HEK293 (cell line): Measurements from ENCODE around the gene DUSP22.

Source experiments
- CTCF ChIA-PET: fragments of 350-600 bp; formaldehyde crosslinking; extraction: SDS; loops from one replicate; lab custom pipeline; 2021; ENCODE audit warnings: antibody characterized with exemption; lab: Yijun Ruan, JAX
- POLR2A ChIA-PET: fragments of 300-600 bp; formaldehyde crosslinking; extraction: SDS; loops from one replicate; lab custom pipeline; 2020; ENCODE audit warnings: antibody characterized with exemption, inconsistent platforms; lab: Yijun Ruan, JAX
- H3K27ac ChIP-seq: fragments of 200-500 bp; sonication (Bioruptor generic); 2 replicates; pipeline ENCODE4 v1.5.1; 2014; ENCODE audit warnings: low read depth, low read length, control low read depth, inconsistent platforms; ENCODE audit errors: extremely low read depth
- H3K36me3 ChIP-seq, 2 experiments: fragments of 200-500 bp in 1 of 2; sonication (Bioruptor generic) in 1 of 2; 1 replicate in 1 of 2; 2 replicates in 1 of 2; pipeline ENCODE4 v1.5.1; 2014 to 2017; ENCODE audit warnings: inconsistent platforms in 2 of 2, low read length in 2 of 2; ENCODE audit not compliant: control insufficient read depth in 2 of 2, insufficient read depth in 1 of 2
- H3K4me1 ChIP-seq: fragments of 200-500 bp; sonication (Bioruptor generic); 2 replicates; pipeline ENCODE4 v1.5.1; 2014; ENCODE audit warnings: mild to moderate bottlenecking, low read length, inconsistent platforms; ENCODE audit not compliant: control insufficient read depth, insufficient read depth
- H3K4me3 ChIP-seq: 2 replicates; pipeline ENCODE4 v1.5.1; 2011; ENCODE audit warnings: low read depth, mild to moderate bottlenecking, control low read depth, low read length, moderate library complexity
- H3K9me3 ChIP-seq: fragments of 200-500 bp; sonication (Bioruptor generic); 2 replicates; pipeline ENCODE4 v1.5.1; 2014; ENCODE audit warnings: low read depth, low read length, inconsistent platforms; ENCODE audit not compliant: control insufficient read depth, insufficient read depth
- GLI4 ChIP-seq: fragments of 450-650 bp; formaldehyde crosslinking; IDR thresholded peaks from 2 replicates; pipeline ENCODE4 v1.5.1; 2016; ENCODE audit warnings: missing biosample characterization, missing genetic modification characterization
- RBAK ChIP-seq: fragments of 450-650 bp; formaldehyde crosslinking; IDR thresholded peaks from 2 replicates; pipeline ENCODE4 v1.5.1; 2016; ENCODE audit warnings: missing biosample characterization, missing genetic modification characterization
- SETDB1 ChIP-seq: IDR thresholded peaks from one replicate; pipeline ENCODE4 v1.6.1; 2017; ENCODE audit warnings: mild to moderate bottlenecking, low read length, moderate library complexity, mixed read lengths; ENCODE audit not compliant: insufficient read length
- TCF7L2 ChIP-seq: IDR thresholded peaks from 2 replicates; pipeline ENCODE4 v1.6.1; 2011; ENCODE audit warnings: low read depth, mild to moderate bottlenecking, inconsistent platforms, low read length, moderate library complexity, borderline replicate concordance
- TRIM28 ChIP-seq: IDR thresholded peaks from 2 replicates; pipeline ENCODE4 v1.6.1; 2011; ENCODE audit warnings: low read length, control low read depth, borderline replicate concordance
- ZBTB10 ChIP-seq: fragments of 450-650 bp; formaldehyde crosslinking; IDR thresholded peaks from 2 replicates; pipeline ENCODE4 v1.5.1; 2016; ENCODE audit warnings: missing biosample characterization, missing genetic modification characterization
- ZBTB21 ChIP-seq: fragments of 450-650 bp; formaldehyde crosslinking; IDR thresholded peaks from 2 replicates; pipeline ENCODE4 v1.5.1; 2017; ENCODE audit warnings: missing biosample characterization, missing genetic modification characterization
- ZFHX2 ChIP-seq: fragments of 450-650 bp; formaldehyde crosslinking; conservative IDR thresholded peaks from 2 replicates; pipeline ENCODE4 v1.5.1; 2016; ENCODE audit warnings: missing biosample characterization, missing genetic modification characterization
- ZNF114 ChIP-seq: fragments of 450-650 bp; formaldehyde crosslinking; IDR thresholded peaks from 2 replicates; pipeline ENCODE4 v1.5.0; 2017; ENCODE audit warnings: missing biosample characterization, missing genetic modification characterization
- ZNF121 ChIP-seq: fragments of 450-650 bp; formaldehyde crosslinking; IDR thresholded peaks from 2 replicates; pipeline ENCODE4 v1.5.1; 2016; ENCODE audit warnings: missing biosample characterization, missing genetic modification characterization
- ZNF174 ChIP-seq: fragments of 450-650 bp; formaldehyde crosslinking; IDR thresholded peaks from 2 replicates; pipeline ENCODE4 v1.5.0; 2017; ENCODE audit warnings: missing biosample characterization, mild to moderate bottlenecking, missing genetic modification characterization
- ZNF19 ChIP-seq: fragments of 450-650 bp; formaldehyde crosslinking; IDR thresholded peaks from 2 replicates; pipeline ENCODE4; 2016; ENCODE audit warnings: missing biosample characterization, missing genetic modification characterization, low read depth
- ZNF292 ChIP-seq: fragments of 450-650 bp; formaldehyde crosslinking; IDR thresholded peaks from 2 replicates; pipeline ENCODE4 v1.5.1; 2016; ENCODE audit warnings: low read depth, missing biosample characterization, missing genetic modification characterization, borderline replicate concordance
- ZNF354C ChIP-seq: fragments of 450-650 bp; formaldehyde crosslinking; IDR thresholded peaks from 2 replicates; pipeline ENCODE4 v1.5.1; 2016; ENCODE audit warnings: missing biosample characterization, missing genetic modification characterization, low read depth, borderline replicate concordance
- ZNF366 ChIP-seq: fragments of 450-650 bp; formaldehyde crosslinking; conservative IDR thresholded peaks from 2 replicates; pipeline ENCODE4 v1.5.1; 2016; ENCODE audit warnings: missing biosample characterization, missing genetic modification characterization
- ZNF473 ChIP-seq: fragments of 450-650 bp; formaldehyde crosslinking; IDR thresholded peaks from 2 replicates; pipeline ENCODE4 v1.5.1; 2017; ENCODE audit warnings: missing biosample characterization, missing genetic modification characterization
- ZNF555 ChIP-seq: fragments of 450-650 bp; formaldehyde crosslinking; conservative IDR thresholded peaks from 2 replicates; pipeline ENCODE4 v1.5.1; 2017; ENCODE audit warnings: missing biosample characterization, mild to moderate bottlenecking, missing genetic modification characterization, inconsistent platforms
- ZNF558 ChIP-seq: fragments of 450-650 bp; formaldehyde crosslinking; IDR thresholded peaks from 2 replicates; pipeline ENCODE4 v1.5.1; 2016; ENCODE audit warnings: missing biosample characterization, missing genetic modification characterization
- ZNF610 ChIP-seq: fragments of 450-650 bp; formaldehyde crosslinking; IDR thresholded peaks from 2 replicates; pipeline ENCODE4 v1.5.1; 2016; ENCODE audit warnings: missing biosample characterization, missing genetic modification characterization, borderline replicate concordance
- ZNF624 ChIP-seq: fragments of 450-650 bp; formaldehyde crosslinking; IDR thresholded peaks from 2 replicates; pipeline ENCODE4 v1.5.1; 2017; ENCODE audit warnings: missing biosample characterization, missing genetic modification characterization

DUSP22 gene

GRCh38 chr6:362924-363249 lies 70.6 kb downstream of the DUSP22 start (continued):
- no peak for TF ChIP-seq ZNF121 (tag by site-specific recombination)
- TF ChIP-seq ZNF174 (tag by site-specific recombination): no peak
- TF ChIP-seq ZNF114: no peak

- CTCF ChIA-PET: interaction anchor here (4.9 kb wide), 1 partner anchor 13 kb away, joined by 23 read pairs; no protein-coding TSS in a partner anchor
- Histone ChIP-seq H3K4me3 (no peak overlapping the region), H3K36me3 (no peaks in the 10 kb centered on the region), H3K4me1 (no peaks in the 10 kb centered on the region), H3K9me3 (no peaks in the 10 kb centered on the region), H3K27ac (no peak overlapping the region)
- POLR2A ChIA-PET: no interaction called here
- TF ChIP-seq ZNF292 (tag by site-specific recombination) (no peak), ZNF558 (tag by site-specific recombination) (no peak), ZNF19 (tag by site-specific recombination) (no peak), ZNF366 (tag by site-specific recombination) (no peak), GLI4 (tag by site-specific recombination) (no peak), ZNF354C (tag by site-specific recombination) (no peak), ZBTB21 (tag by site-specific recombination) (no peak), ZNF610 (tag by site-specific recombination) (no peak), ZFHX2 (tag by site-specific recombination) (no peak), ZBTB10 (no peak), ZNF473 (tag by site-specific recombination) (no peak), ZNF624 (tag by site-specific recombination) (no peak), TCF7L2 (no peak), ZNF555 (tag by site-specific recombination) (no peak)
Measured at GRCh38 chr6:363291-363690, 71.0 kb downstream of the DUSP22 start.

- H3K4me3 ChIP-seq: no peak overlapping the region
- CTCF ChIA-PET: interaction anchor here (4.9 kb wide), 1 partner anchor 14 kb away, joined by 23 read pairs; no protein-coding TSS in a partner anchor
- no peaks in the 10 kb centered on the region for H3K4me1 ChIP-seq
- TF ChIP-seq RBAK (tag by site-specific recombination) (no peak), SETDB1 (peak; percentile 67), ZNF624 (tag by site-specific recombination) (no peak), TRIM28 (peak; percentile 76; the same call in 1 of the 2 replicates)
- no peaks in the 10 kb centered on the region for H3K9me3 ChIP-seq
- POLR2A ChIA-PET: interaction anchor here (0.7 kb wide), 1 partner anchor 32 kb away, joined by 6 read pairs; no protein-coding TSS in a partner anchor
- H3K27ac ChIP-seq: no peak overlapping the region
- no peaks in the 10 kb centered on the region for H3K36me3 ChIP-seq
Measured at GRCh38 chr6:363909-364308, 71.6 kb downstream of the DUSP22 start.
